ENCODE data around the gene KRTAP4-5. TPM values are rescaled to one million over a fixed set of nuclear protein-coding genes. Genes with fewer than 3 reads are reported as not detected.
"Not testable (repeated sequence)": the region's sequence is repeated elsewhere in the genome, so short reads cannot be mapped to it uniquely, and the experiment has no call there.

Gene KRTAP4-5
- total RNA-seq, 2 donors from 2014 or later = not detected

GRCh38 chr17:41118721-41119120 lies 30.9 kb downstream of the KRTAP4-5 start:
- DNase-seq (ENCODE audit: low spot score) = no peak

GRCh38 chr17:41117846-41118386 lies 31.7 kb downstream of the KRTAP4-5 start, which contains the start of gene KRTAP4-11:
Gene KRTAP4-11 (minus strand): TSS chr17:41118373. CDS start chr17:41118315, 58 bp downstream.
- DNase-seq (ENCODE audit: low spot score); intact Hi-C loops (cut with DNase I): not testable (repeated sequence)

More at GRCh38 chr17:41118721-41119120, 30.9 kb downstream of the KRTAP4-5 start:
- intact Hi-C loops (cut with DNase I) = no loop called here

GRCh38 chr17:41116297-41116696 lies 33.3 kb downstream of the KRTAP4-5 start:
- intact Hi-C loops (cut with DNase I) = no loop called here
- no peak for DNase-seq (ENCODE audit: low spot score)

GRCh38 chr17:41111151-41111885 lies 38.3 kb downstream of the KRTAP4-5 start:
- intact Hi-C loops (cut with DNase I) = no loop called here

GRCh38 chr17:41108728-41109386 lies 40.8 kb downstream of the KRTAP4-5 start:
- intact Hi-C loops (cut with DNase I) = loop anchor here in 1 of 2 donors (1.0 kb wide), 1 partner anchor 21 kb away; no protein-coding TSS in a partner anchor
- DNase-seq (ENCODE audit: low spot score) = not testable (repeated sequence)

More at GRCh38 chr17:41111151-41111885, 38.3 kb downstream of the KRTAP4-5 start:
- no peak for DNase-seq (ENCODE audit: low spot score)

GRCh38 chr17:41107941-41108450 lies 41.6 kb downstream of the KRTAP4-5 start:
- no peak for DNase-seq (ENCODE audit: low spot score)
- intact Hi-C loops (cut with DNase I) = loop anchor here in 1 of 2 donors (1.0 kb wide), 1 partner anchor 20 kb away; no protein-coding TSS in a partner anchor

GRCh38 chr17:41105347-41105746 lies 44.3 kb downstream of the KRTAP4-5 start, which contains the start of gene KRTAP4-9:
Gene KRTAP4-9 (plus strand): TSS chr17:41105389. CDS start chr17:41105389, 0 bp downstream.
- intact Hi-C loops (cut with DNase I); DNase-seq (ENCODE audit: low spot score): not testable (repeated sequence)

- intact Hi-C loops (cut with DNase I); DNase-seq (ENCODE audit: low spot score): not testable (repeated sequence)
Observed at GRCh38 chr17:41104386-41105038, 45.1 kb downstream of the KRTAP4-5 start.

- intact Hi-C loops (cut with DNase I) = no loop called here
- no peak for DNase-seq (ENCODE audit: low spot score)
Observed at GRCh38 chr17:41103896-41104295, 45.7 kb downstream of the KRTAP4-5 start.

- intact Hi-C loops (cut with DNase I) = no loop called here
- DNase-seq (ENCODE audit: low spot score) = no peak
Observed at GRCh38 chr17:41101586-41102259, 47.9 kb downstream of the KRTAP4-5 start, which contains the start of gene KRTAP4-16. Gene KRTAP4-16 (minus strand): TSS chr17:41102209. CDS start chr17:41102209, 0 bp downstream.

GRCh38 chr17:41099682-41100480 lies 49.7 kb downstream of the KRTAP4-5 start:
- DNase-seq (ENCODE audit: low spot score); intact Hi-C loops (cut with DNase I): not testable (repeated sequence)

Other genes with a start within 250 kb of the KRTAP4-5 start
- under 1 TPM; 0.24 to 0.37 TPM for gene KRT23, start 212.2 kb downstream of the KRTAP4-5 start, total RNA-seq
- not detected for gene KRT39, start 182.9 kb downstream of the KRTAP4-5 start, total RNA-seq
- not detected for gene KRT40, start 165.5 kb downstream of the KRTAP4-5 start, total RNA-seq
- not detected for gene KRTAP3-3, start 155.7 kb downstream of the KRTAP4-5 start, total RNA-seq
- gene KRTAP3-2, start 149.9 kb downstream of the KRTAP4-5 start, total RNA-seq = not detected
- not detected for gene KRTAP3-1, start 140.7 kb downstream of the KRTAP4-5 start, total RNA-seq
- not detected for gene KRTAP1-5, start 122.6 kb downstream of the KRTAP4-5 start, total RNA-seq
- gene KRTAP1-4, start 119.6 kb downstream of the KRTAP4-5 start, total RNA-seq = not detected
- gene KRTAP1-3, start 115.0 kb downstream of the KRTAP4-5 start, total RNA-seq = not detected
- not detected for gene KRTAP1-1, start 108.4 kb downstream of the KRTAP4-5 start, total RNA-seq
- not detected for gene KRTAP2-1, start 102.5 kb downstream of the KRTAP4-5 start, total RNA-seq
- not detected for gene KRTAP2-2, start 94.6 kb downstream of the KRTAP4-5 start, total RNA-seq
- not detected for gene KRTAP2-3, start 89.7 kb downstream of the KRTAP4-5 start, total RNA-seq
- not detected for gene KRTAP2-4, start 83.9 kb downstream of the KRTAP4-5 start, total RNA-seq
- not detected for gene KRTAP4-7, start 65.7 kb downstream of the KRTAP4-5 start, total RNA-seq
- gene KRTAP4-8, start 51.7 kb downstream of the KRTAP4-5 start, total RNA-seq = not detected
- not detected for gene KRTAP4-16, start 47.6 kb downstream of the KRTAP4-5 start, total RNA-seq
- gene KRTAP4-9, start 44.4 kb downstream of the KRTAP4-5 start, total RNA-seq = not detected
- gene KRTAP4-11, start 31.5 kb downstream of the KRTAP4-5 start, total RNA-seq = not detected
- not detected for gene KRTAP4-12, start 25.6 kb downstream of the KRTAP4-5 start, total RNA-seq
- gene KRTAP4-6, start 9.3 kb downstream of the KRTAP4-5 start, total RNA-seq = not detected
- gene KRTAP4-4, start 10.9 kb upstream of the KRTAP4-5 start, total RNA-seq = not detected
- not detected for gene KRTAP4-3, start 18.4 kb upstream of the KRTAP4-5 start, total RNA-seq
- not detected for gene KRTAP4-2, start 28.4 kb upstream of the KRTAP4-5 start, total RNA-seq
- gene KRTAP4-1, start 35.1 kb upstream of the KRTAP4-5 start, total RNA-seq = not detected
- not detected for gene KRTAP9-1, start 40.1 kb upstream of the KRTAP4-5 start, total RNA-seq
- not detected for gene KRTAP9-2, start 76.8 kb upstream of the KRTAP4-5 start, total RNA-seq
- not detected for gene KRTAP9-3, start 82.6 kb upstream of the KRTAP4-5 start, total RNA-seq
- gene KRTAP9-8, start 88.2 kb upstream of the KRTAP4-5 start, total RNA-seq = not detected
- gene KRTAP9-4, start 99.9 kb upstream of the KRTAP4-5 start, total RNA-seq = not detected
- gene KRTAP9-9, start 105.6 kb upstream of the KRTAP4-5 start, total RNA-seq = not detected
- gene KRTAP9-6, start 115.6 kb upstream of the KRTAP4-5 start, total RNA-seq = not detected
- not detected for gene KRTAP9-7, start 125.9 kb upstream of the KRTAP4-5 start, total RNA-seq
- not detected for gene KRTAP29-1, start 153.0 kb upstream of the KRTAP4-5 start, total RNA-seq
- gene KRTAP16-1, start 159.5 kb upstream of the KRTAP4-5 start, total RNA-seq = not detected
- not detected for gene KRTAP17-1, start 165.9 kb upstream of the KRTAP4-5 start, total RNA-seq
- gene KRT33A, start 201.0 kb upstream of the KRTAP4-5 start, total RNA-seq = not detected
- gene KRT33B, start 220.0 kb upstream of the KRTAP4-5 start, total RNA-seq = not detected
- not detected for gene KRT34, start 232.5 kb upstream of the KRTAP4-5 start, total RNA-seq
- not detected for gene KRT31, start 247.8 kb upstream of the KRTAP4-5 start, total RNA-seq